Jurkat, Clone E6-1 (cell line): ENCODE measurements around the gene CACNA1H.
"Not testable (repeated sequence)": the region's sequence is repeated elsewhere in the genome, so short reads cannot be mapped to it uniquely, and the experiment has no call there.

Experiments used
- DNase-seq: peaks from one replicate; pipeline ENCODE4 v3.0.0-alpha.2; 2011; ENCODE audit warnings: low read depth, low spot score
- H3K4me3 ChIP-seq: 2 replicates; pipeline ENCODE4 v1.5.1; 2011; ENCODE audit warnings: mild to moderate bottlenecking, low read length, control low read depth, moderate library complexity

The CACNA1H gene

GRCh38 chr16:1182950-1183907, 30.3 kb downstream of the CACNA1H start:
- no peak overlapping the region for H3K4me3 ChIP-seq
- no peak for DNase-seq

GRCh38 chr16:1184156-1184868, 31.4 kb downstream of the CACNA1H start:
- DNase-seq, result no peak
- no peak overlapping the region for H3K4me3 ChIP-seq

DNA sequence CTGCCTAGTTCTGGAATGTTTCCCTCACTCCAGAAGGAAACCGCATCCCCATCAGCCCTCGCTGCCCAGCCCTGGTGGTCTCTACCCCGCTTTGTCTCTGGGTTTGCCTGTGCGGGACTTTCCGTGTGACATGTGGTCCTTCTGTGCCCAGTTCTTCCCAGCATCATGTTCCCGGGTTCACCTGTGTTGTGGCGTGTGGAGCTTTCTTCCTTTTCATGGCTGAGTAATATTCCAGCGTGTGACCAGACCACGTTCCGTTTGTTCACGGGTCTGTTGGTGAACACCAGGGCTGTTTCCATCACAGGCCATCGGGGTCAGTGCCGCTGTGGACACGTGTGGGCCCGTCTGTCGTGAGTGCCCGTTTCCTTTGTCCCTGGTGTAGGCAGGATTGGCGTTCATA, 32.1 kb downstream of the CACNA1H start:
- no peak overlapping the region for H3K4me3 ChIP-seq
- DNase-seq, result no peak

- not testable (repeated sequence) for DNase-seq, H3K4me3 ChIP-seq
Measured at GRCh38 chr16:1185460-1186207, 32.7 kb downstream of the CACNA1H start.

DNA sequence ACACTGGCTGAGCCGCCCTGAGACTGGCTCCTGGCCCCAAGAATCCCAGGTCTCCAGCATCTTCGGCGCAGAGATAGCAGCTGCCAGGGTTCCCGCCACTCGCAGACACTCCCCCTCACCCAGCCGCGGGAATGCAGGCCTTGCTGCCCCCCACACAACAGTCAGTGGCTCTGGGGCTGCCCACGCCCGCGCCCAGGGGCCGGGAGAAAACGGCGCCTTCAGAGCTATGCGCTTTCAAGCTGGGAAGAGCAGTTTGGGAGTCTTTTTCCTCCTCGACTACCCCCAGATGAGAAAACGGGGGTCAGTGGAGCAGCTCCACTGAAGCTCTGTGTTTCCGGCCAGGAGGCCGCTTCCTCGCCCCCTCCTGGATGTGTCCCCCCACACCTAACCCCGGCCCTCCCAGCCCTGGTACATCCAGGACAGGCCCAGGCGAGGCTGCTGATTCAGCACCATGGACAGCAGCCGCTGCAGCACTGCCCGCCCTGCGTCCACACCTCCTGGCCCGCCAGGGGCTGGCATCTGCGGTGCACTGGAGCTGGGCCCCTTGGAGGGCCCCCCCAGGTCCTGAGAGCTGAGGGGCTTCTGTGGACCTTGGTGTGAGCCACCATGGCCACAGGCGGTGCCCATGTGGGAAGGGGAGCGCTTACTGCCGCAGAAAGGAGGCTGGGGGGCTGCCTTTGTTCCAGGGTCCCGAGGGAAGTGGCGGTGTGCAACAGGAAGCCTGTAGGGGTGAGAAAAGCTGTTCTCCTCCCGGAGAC, 35.7 kb downstream of the CACNA1H start:
- DNase-seq, result no peak
- no peak overlapping the region for H3K4me3 ChIP-seq

GRCh38 chr16:1189455-1189854, 36.5 kb downstream of the CACNA1H start:
- no peak for DNase-seq
- H3K4me3 ChIP-seq, result no peak overlapping the region

- not testable (repeated sequence) for DNase-seq, H3K4me3 ChIP-seq
Measured at GRCh38 chr16:1190789-1191188, 37.9 kb downstream of the CACNA1H start.

DNA sequence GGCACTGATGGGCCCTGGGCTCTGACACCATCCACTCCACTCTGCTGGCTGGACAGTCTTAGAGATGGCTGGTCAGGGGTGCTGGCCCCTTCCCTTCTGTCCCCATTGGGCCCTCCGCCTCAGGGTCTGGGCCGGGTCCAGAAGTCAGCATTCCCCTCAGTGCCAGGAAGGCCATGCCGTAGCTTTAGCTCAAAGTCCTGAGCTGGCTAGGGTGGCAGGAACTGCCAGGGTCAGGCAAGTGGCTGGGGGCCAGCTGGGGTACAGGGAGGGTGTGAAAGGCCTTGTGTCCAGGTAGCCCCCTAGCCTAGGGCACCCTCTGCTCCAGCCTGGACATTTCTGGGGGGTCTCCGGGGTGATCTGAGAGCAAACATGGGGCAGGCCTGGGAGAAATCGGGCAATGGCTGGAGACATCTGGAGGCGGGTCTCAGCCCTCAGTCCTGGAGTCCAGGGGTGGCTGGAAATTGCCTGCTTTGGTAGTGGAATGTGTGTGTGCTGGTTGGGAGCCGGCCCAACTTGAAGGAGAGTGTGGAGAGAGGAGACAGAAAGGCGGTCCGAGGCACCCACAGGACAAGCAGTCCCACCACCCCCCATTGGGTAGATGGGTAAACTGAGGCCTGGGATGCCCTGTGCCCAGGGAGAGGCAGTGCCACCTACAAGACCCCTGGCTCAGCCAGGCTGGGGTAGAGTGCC, 39.6 kb downstream of the CACNA1H start:
- DNase-seq, result no peak
- H3K4me3 ChIP-seq, result no peak overlapping the region

DNA sequence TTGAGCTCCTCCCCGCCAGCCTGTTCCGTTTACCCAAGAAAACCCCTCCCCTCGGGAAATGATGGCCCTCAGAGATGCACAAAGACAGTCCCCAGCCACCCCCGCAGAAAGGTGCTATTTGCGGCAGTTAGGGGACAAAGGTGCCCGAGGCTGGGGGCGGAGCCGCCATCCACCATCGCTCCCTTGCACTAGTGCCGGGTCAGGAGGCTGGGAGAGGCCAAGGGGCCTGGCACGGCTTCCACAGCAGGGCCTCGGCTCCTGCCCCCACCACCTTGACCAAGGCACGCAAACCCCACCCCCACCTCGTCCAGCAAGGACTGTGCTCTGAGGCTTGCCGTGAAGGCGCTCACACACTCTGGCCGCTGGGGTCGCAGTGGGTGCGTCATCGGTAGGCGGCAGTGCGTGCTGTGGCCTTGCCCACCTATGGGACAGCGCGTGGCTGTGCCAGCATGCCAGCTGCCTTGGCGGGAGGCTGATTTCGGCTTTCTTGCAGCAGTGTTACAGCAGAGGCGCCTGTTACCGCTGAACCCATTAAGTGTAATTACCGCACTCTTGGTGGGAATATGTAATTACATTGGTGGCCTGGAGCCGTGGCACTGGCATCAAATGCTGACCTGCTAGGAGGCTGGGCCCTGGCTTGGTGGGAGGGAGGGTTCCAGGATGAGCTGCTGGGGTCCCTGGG, 40.4 kb downstream of the CACNA1H start:
- no peak for DNase-seq
- no peak overlapping the region for H3K4me3 ChIP-seq

GRCh38 chr16:1193825-1194581, 41.1 kb downstream of the CACNA1H start:
- H3K4me3 ChIP-seq, result no peak overlapping the region
- no peak for DNase-seq

GRCh38 chr16:1194665-1195392, 41.9 kb downstream of the CACNA1H start:
- DNase-seq, result no peak

DNA sequence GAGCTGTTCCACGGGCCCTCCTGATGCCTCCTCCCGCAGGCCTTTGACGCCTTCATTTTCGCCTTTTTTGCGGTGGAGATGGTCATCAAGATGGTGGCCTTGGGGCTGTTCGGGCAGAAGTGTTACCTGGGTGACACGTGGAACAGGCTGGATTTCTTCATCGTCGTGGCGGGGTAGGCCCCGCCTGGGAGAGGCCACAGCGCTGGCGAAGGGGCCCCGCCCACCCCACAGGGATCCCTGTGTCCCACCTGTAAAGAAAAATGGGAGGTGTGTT, 42.4 kb downstream of the CACNA1H start:
- DNase-seq, result no peak
- H3K4me3 ChIP-seq, result no peak overlapping the region

More at GRCh38 chr16:1194665-1195392, 41.9 kb downstream of the CACNA1H start:
- no peak overlapping the region for H3K4me3 ChIP-seq

- H3K4me3 ChIP-seq, result no peak overlapping the region
- DNase-seq, result no peak
Measured at GRCh38 chr16:1196494-1196893, 43.6 kb downstream of the CACNA1H start.

DNA sequence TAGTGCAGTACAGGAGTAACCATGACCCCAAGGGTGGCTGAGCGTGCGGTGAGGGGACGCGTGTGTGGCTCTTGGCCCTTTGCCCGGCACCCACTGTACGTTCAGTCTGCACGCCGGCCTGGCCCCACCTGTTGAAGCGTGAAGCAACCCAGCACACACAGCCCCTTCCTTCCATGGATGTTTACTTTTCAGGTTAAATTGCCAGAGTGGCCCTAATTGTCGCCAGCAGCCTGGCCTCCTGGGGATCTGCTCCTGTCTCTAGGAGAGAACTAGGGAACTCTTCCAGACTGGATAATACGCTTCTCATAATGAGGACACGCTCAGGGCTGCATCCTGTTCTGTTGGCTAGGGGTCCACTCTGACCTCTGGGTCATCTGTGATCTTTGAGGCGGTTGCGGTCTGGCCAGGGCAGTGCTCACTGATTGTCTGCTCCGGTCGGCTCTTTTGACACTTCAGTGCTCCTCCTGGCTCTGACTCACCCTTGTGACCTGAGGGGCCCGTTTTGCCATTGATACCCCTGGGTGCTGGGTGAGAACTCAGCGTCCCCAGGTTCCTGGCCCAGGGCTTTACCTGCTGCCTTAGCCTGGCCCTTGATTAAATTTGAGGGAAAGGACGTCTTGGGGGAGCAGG, 44.4 kb downstream of the CACNA1H start:
- no peak overlapping the region for H3K4me3 ChIP-seq
- DNase-seq, result no peak

DNA sequence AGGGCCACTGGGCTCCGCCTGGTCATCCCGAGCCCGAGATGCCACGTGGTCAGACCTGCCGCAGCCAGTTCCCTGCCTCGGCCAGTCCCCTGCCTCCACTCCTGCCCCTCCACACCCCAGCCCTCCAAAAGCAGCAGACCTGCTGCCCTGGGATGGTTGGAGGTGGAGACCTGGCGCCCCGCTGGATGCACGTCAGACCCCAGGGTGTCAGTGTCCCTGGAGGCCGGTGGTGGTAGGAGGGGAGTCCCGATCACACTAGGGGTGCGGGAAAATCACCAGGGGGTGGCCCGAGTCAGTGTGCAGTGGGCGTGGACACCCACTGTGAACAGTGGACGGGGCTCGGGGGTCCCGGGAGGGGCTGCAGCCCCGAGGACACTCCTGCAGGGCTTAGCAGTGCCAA, 45.3 kb downstream of the CACNA1H start:
- no peak overlapping the region for H3K4me3 ChIP-seq
- DNase-seq, result no peak

- H3K4me3 ChIP-seq, DNase-seq: not testable (repeated sequence)
Measured at GRCh38 chr16:1198671-1199346, 45.9 kb downstream of the CACNA1H start.
